Measurements from ENCODE around the gene TREM1. TPM values are rescaled to one million over a fixed set of nuclear protein-coding genes. Genes with fewer than 3 reads are reported as not detected.

TREM1 gene
- total and polyA plus RNA-seq, 2 donors (not counting 3 experiments of a cell fraction or from before 2014, with no cell fraction given) = not detected

DNA sequence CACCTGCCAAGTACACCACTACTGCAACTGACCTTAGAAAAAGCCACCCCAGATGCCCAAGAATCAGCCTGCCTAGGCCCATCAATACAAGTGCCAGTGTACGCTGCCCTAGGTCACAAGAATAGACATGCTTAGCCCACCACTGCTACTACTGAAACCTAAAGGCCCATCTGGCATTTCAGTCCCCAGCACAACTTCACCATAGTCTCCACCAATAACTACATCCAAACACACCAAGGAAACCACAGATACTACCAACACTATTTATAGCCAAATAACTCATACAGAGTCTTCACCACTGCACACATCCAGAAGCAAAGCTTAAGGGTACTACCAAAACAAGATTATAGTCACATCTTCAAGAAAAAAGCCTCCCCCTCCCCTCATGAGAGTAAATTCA is 30.1 kb downstream of the TREM1 start:
- DNase-seq (ENCODE audit: low read depth, low spot score) = no peak
- no peak for FAIRE-seq
- H3K27me3 ChIP-seq (ENCODE audit: control insufficient read depth in 2 of 2, insufficient read depth in 2 of 2, low read length in 2 of 2) = peaks cover 0 to 3% of the 10 kb centered on the region in 2 experiments
- H2AFZ ChIP-seq (ENCODE audit: low read depth, low read length) = no peak overlapping the region
- no TSS peak for BruUV-seq (replicated peaks)
- no peak overlapping the region for H3K9ac ChIP-seq (replicated peaks; ENCODE audit: extremely low read depth, insufficient read depth, low read length)
- ChIA-PET POLR2A (no interaction called here), CTCF (no interaction called here)
- no peaks in the 10 kb centered on the region for H3K36me3 ChIP-seq (ENCODE audit: control insufficient read depth in 2 of 2, extremely low read depth in 1 of 2, insufficient read depth in 2 of 2, low read length in 2 of 2)
- no peaks in the 10 kb centered on the region for H4K20me1 ChIP-seq (replicated peaks; ENCODE audit: control insufficient read depth, extremely low read depth, insufficient read depth, low read length)
- no peaks in the 10 kb centered on the region for H3K9me1 ChIP-seq (replicated peaks; ENCODE audit: control insufficient read depth, extremely low read depth, insufficient read depth, low read length)
- H3K9me3 ChIP-seq (replicated peaks; ENCODE audit: control insufficient read depth, insufficient read depth, low read length) = no peaks in the 10 kb centered on the region
- TF ChIP-seq POLR2AphosphoS5 (IDR thresholded peaks at IDR 0.05; ENCODE audit: insufficient read depth, low read depth, low read length) (no peak), MYC (IDR thresholded peaks at IDR 0.05; ENCODE audit: low read depth, low read length) (no peak), GATA2 (IDR thresholded peaks at IDR 0.05; ENCODE audit: insufficient read depth, insufficient read length, low read depth, low read length) (no peak), EZH2 (IDR thresholded peaks at IDR 0.05; ENCODE audit: borderline replicate concordance, low read depth, low read length, severe bottlenecking) (no peak), POLR2A (IDR thresholded peaks at IDR 0.05; ENCODE audit: low read depth, low read length) (no peak), FOS (IDR thresholded peaks at IDR 0.05; ENCODE audit: borderline replicate concordance, insufficient read depth, low read length) (no peak), JUN (IDR thresholded peaks at IDR 0.05; ENCODE audit: borderline replicate concordance, insufficient read depth, insufficient read length, low read depth) (no peak)
- TF ChIP-seq, protein P1, sequence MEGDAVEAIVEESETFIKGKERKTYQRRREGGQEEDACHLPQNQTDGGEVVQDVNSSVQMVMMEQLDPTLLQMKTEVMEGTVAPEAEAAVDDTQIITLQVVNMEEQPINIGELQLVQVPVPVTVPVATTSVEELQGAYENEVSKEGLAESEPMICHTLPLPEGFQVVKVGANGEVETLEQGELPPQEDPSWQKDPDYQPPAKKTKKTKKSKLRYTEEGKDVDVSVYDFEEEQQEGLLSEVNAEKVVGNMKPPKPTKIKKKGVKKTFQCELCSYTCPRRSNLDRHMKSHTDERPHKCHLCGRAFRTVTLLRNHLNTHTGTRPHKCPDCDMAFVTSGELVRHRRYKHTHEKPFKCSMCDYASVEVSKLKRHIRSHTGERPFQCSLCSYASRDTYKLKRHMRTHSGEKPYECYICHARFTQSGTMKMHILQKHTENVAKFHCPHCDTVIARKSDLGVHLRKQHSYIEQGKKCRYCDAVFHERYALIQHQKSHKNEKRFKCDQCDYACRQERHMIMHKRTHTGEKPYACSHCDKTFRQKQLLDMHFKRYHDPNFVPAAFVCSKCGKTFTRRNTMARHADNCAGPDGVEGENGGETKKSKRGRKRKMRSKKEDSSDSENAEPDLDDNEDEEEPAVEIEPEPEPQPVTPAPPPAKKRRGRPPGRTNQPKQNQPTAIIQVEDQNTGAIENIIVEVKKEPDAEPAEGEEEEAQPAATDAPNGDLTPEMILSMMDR (IDR thresholded peaks at IDR 0.05; ENCODE audit: extremely low read depth in 1 of 2, insufficient read depth in 1 of 2, low read depth in 1 of 2, low read length in 2 of 2) = no peak
- TF ChIP-seq, protein P2, sequence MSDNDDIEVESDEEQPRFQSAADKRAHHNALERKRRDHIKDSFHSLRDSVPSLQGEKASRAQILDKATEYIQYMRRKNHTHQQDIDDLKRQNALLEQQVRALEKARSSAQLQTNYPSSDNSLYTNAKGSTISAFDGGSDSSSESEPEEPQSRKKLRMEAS (IDR thresholded peaks at IDR 0.05; ENCODE audit: insufficient read depth, insufficient read length) = no peak
- no peak overlapping the region for H3K27ac ChIP-seq (ENCODE audit: insufficient read depth, low read depth, low read length)
- H3K79me2 ChIP-seq (ENCODE audit: control insufficient read depth, insufficient read depth, low read length) = no peaks in the 10 kb centered on the region
- H3K4me3 ChIP-seq (replicated peaks in 1 of 3; ENCODE audit: insufficient read depth in 1 of 3, low read depth in 1 of 3, low read length in 3 of 3) = no peak overlapping the region
- dilution Hi-C loops (cut with MboI; ENCODE audit: extremely low pct_ligation_motif_present, low sequenced_read_pairs) (no loop called here), intact Hi-C loops (cut with micrococcal nuclease) (no loop called here)
- H3K4me1 ChIP-seq (ENCODE audit: control insufficient read depth, extremely low read depth, insufficient read depth, low read length) = no peaks in the 10 kb centered on the region
- H3K4me2 ChIP-seq (ENCODE audit: insufficient read depth, low read length) = no peak overlapping the region

Measured in endothelial cell of umbilical vein (primary cell).